GM21515 (cell line): ENCODE results near the gene EPHA3.

Source experiments
- ATAC-seq: cut with Tn5 transposase; IDR thresholded peaks from one replicate; pipeline ENCODE4 v1.9.1; 2021; ENCODE audit not compliant: unreplicated experiment

Gene EPHA3

GRCh38 chr3:89527736-89528305 lies 420.4 kb downstream of the EPHA3 start:
- no peak for ATAC-seq
